ENCODE measurements around the gene ZBTB40.

Gene ZBTB40

GRCh38 chr1:22506130-22506692 lies 54.6 kb downstream of the ZBTB40 start (continued):
- TF ChIP-seq, protein P1, sequence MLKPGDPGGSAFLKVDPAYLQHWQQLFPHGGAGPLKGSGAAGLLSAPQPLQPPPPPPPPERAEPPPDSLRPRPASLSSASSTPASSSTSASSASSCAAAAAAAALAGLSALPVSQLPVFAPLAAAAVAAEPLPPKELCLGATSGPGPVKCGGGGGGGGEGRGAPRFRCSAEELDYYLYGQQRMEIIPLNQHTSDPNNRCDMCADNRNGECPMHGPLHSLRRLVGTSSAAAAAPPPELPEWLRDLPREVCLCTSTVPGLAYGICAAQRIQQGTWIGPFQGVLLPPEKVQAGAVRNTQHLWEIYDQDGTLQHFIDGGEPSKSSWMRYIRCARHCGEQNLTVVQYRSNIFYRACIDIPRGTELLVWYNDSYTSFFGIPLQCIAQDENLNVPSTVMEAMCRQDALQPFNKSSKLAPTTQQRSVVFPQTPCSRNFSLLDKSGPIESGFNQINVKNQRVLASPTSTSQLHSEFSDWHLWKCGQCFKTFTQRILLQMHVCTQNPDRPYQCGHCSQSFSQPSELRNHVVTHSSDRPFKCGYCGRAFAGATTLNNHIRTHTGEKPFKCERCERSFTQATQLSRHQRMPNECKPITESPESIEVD (tag by site-specific recombination; IDR thresholded peaks at IDR 0.05): peak; percentile 92
- TF ChIP-seq PRDM4 (tag by site-specific recombination; IDR thresholded peaks at IDR 0.05): peak; percentile 92
- peak; percentile 71; the same call in 1 of the 2 replicates for TF ChIP-seq OSR2 (tag by site-specific recombination; IDR thresholded peaks at IDR 0.05)
- peak; percentile 79 for TF ChIP-seq ZSCAN30 (tag by site-specific recombination; IDR thresholded peaks at IDR 0.05)
- no peak for TF ChIP-seq SCRT2 (tag by site-specific recombination; IDR thresholded peaks at IDR 0.05)
- TF ChIP-seq ZNF596 (tag by site-specific recombination; IDR thresholded peaks at IDR 0.05): peak; percentile 35; the same call in 1 of the 2 replicates
- peak; percentile 77 for TF ChIP-seq ZNF843 (tag by site-specific recombination; IDR thresholded peaks at IDR 0.05)
- no peak for TF ChIP-seq ZNF248 (tag by site-specific recombination; IDR thresholded peaks at IDR 0.05)
- TF ChIP-seq KLF1 (tag by site-specific recombination; IDR thresholded peaks at IDR 0.05): no peak
- TF ChIP-seq FEZF1 (tag by site-specific recombination; IDR thresholded peaks at IDR 0.05): peak; percentile 92
- peak; percentile 85 for TF ChIP-seq SCRT1 (tag by site-specific recombination; IDR thresholded peaks at IDR 0.05; ENCODE audit: borderline replicate concordance)
- TF ChIP-seq ZNF629 (tag by site-specific recombination; IDR thresholded peaks at IDR 0.05): 0 out of 2 replicates have a peak, but pooled peaks have one; percentile 28

DNA sequence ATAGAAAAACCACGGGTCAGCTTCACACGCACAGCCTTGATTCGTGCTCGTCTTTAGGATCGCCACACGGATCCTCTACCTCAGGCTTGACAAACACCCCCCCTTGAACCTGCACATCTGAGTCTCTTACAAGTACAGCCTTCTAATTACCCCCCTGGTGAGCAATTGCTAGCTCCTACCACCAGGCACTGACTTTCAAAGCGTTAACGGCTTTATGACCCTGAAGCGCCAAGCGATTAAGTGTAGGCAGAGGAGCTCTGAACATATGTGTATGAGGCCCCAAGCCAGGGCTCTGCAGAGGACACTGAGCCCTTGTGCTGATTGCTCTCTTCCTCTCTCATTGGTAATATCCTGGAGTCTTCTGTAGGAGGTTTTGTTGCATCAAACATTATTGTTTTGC lies 55.9 kb downstream of the ZBTB40 start:
- Histone ChIP-seq H3K4me3 (ENCODE audit: low read depth, low read length) (no peak overlapping the region), H3K27ac (ENCODE audit: extremely low read depth, low read depth, low read length) (no peak overlapping the region), H3K9me3 (ENCODE audit: control insufficient read depth, insufficient read depth, low read depth, low read length) (no peaks in the 10 kb centered on the region), H3K4me1 (ENCODE audit: control insufficient read depth, insufficient read depth, low read length) (peaks cover 5% of the 10 kb centered on the region; the same call in 1 of the 2 replicates), H3K36me3 (ENCODE audit: control insufficient read depth in 2 of 2, insufficient read depth in 1 of 2, low read length in 2 of 2) (peaks cover 0 to 49% of the 10 kb centered on the region in 2 experiments; a peak in 2 of 3 replicates)
- CTCF ChIA-PET: interaction anchor here (1.4 kb wide), 1 partner anchor 9 kb away, joined by 4 read pairs; no protein-coding TSS in a partner anchor
- POLR2A ChIA-PET: no interaction called here
- TF ChIP-seq, protein P2, sequence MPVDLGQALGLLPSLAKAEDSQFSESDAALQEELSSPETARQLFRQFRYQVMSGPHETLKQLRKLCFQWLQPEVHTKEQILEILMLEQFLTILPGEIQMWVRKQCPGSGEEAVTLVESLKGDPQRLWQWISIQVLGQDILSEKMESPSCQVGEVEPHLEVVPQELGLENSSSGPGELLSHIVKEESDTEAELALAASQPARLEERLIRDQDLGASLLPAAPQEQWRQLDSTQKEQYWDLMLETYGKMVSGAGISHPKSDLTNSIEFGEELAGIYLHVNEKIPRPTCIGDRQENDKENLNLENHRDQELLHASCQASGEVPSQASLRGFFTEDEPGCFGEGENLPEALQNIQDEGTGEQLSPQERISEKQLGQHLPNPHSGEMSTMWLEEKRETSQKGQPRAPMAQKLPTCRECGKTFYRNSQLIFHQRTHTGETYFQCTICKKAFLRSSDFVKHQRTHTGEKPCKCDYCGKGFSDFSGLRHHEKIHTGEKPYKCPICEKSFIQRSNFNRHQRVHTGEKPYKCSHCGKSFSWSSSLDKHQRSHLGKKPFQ (tag by site-specific recombination; IDR thresholded peaks at IDR 0.05): 0 out of 2 replicates have a peak, but pooled peaks have one; percentile 18
- TF ChIP-seq BCL11A (tag by site-specific recombination; IDR thresholded peaks at IDR 0.05; ENCODE audit: low read depth): no peak
- no peak for TF ChIP-seq ZNF433 (tag by site-specific recombination; IDR thresholded peaks at IDR 0.05; ENCODE audit: low read depth)
- TF ChIP-seq ZNF19 (tag by site-specific recombination; IDR thresholded peaks at IDR 0.05; ENCODE audit: low read depth): no peak
- TF ChIP-seq, protein P3, sequence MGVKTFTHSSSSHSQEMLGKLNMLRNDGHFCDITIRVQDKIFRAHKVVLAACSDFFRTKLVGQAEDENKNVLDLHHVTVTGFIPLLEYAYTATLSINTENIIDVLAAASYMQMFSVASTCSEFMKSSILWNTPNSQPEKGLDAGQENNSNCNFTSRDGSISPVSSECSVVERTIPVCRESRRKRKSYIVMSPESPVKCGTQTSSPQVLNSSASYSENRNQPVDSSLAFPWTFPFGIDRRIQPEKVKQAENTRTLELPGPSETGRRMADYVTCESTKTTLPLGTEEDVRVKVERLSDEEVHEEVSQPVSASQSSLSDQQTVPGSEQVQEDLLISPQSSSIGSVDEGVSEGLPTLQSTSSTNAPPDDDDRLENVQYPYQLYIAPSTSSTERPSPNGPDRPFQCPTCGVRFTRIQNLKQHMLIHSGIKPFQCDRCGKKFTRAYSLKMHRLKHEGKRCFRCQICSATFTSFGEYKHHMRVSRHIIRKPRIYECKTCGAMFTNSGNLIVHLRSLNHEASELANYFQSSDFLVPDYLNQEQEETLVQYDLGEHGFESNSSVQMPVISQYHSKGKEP (tag by site-specific recombination; IDR thresholded peaks at IDR 0.05): peak; percentile 44; the same call in 1 of the 2 replicates
- TF ChIP-seq ZNF140 (tag by site-specific recombination; IDR thresholded peaks at IDR 0.05): no peak
- TF ChIP-seq SETDB1 (IDR thresholded peaks at IDR 0.05; ENCODE audit: insufficient read length, low read length): no peak
- 0 out of 2 replicates have a peak, but pooled peaks have one; percentile 37 for TF ChIP-seq ZNF580 (tag by site-specific recombination; IDR thresholded peaks at IDR 0.05)
- TF ChIP-seq, protein P4, sequence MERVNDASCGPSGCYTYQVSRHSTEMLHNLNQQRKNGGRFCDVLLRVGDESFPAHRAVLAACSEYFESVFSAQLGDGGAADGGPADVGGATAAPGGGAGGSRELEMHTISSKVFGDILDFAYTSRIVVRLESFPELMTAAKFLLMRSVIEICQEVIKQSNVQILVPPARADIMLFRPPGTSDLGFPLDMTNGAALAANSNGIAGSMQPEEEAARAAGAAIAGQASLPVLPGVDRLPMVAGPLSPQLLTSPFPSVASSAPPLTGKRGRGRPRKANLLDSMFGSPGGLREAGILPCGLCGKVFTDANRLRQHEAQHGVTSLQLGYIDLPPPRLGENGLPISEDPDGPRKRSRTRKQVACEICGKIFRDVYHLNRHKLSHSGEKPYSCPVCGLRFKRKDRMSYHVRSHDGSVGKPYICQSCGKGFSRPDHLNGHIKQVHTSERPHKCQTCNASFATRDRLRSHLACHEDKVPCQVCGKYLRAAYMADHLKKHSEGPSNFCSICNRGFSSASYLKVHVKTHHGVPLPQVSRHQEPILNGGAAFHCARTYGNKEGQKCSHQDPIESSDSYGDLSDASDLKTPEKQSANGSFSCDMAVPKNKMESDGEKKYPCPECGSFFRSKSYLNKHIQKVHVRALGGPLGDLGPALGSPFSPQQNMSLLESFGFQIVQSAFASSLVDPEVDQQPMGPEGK (tag by site-specific recombination; IDR thresholded peaks at IDR 0.05): peak; percentile 42; the same call in 1 of the 2 replicates
- peak; percentile 61 for TF ChIP-seq FEZF1 (tag by site-specific recombination; IDR thresholded peaks at IDR 0.05)
- no peak for TF ChIP-seq ZNF16 (tag by site-specific recombination; IDR thresholded peaks at IDR 0.05; ENCODE audit: low read depth)
